Measurements from ENCODE around the gene GHRHR. TPM values are rescaled to one million over a fixed set of nuclear protein-coding genes. Genes with fewer than 3 reads are reported as not detected.

Gene GHRHR
- total RNA-seq, 4 donors from 2014 or later: not detected

DNA sequence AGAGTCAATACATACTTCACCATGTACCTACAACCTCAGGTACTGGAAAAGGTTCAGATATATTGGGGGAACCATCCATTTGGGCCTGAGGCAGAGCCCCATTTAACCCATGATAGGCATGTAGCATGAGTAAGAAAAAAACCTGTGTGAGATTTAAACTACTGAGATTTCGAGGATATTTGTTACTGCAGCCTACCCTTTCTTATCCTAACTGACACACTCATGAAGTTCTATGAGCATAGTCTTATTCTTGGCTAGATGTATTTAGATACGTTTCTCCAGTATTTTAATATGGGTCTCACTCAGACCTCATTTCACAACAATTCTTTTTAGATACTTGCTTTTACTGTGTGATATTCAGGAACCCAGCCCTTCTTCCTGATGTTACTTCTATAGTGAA is 39.3 kb downstream of the GHRHR start:
- no peak for DNase-seq (ENCODE audit: low spot score in 2 of 2)
- H3K36me3 ChIP-seq: no peaks in the 10 kb centered on the region
- TF ChIP-seq EP300 (IDR thresholded peaks at IDR 0.05) (no peak), CTCF (IDR thresholded peaks at IDR 0.05) (no peak), POLR2A (IDR thresholded peaks at IDR 0.05) (no peak)
- H3K4me1 ChIP-seq: peaks cover 0 to 5% (median 0%) of the 10 kb centered on the region in 4 donors
- no peaks in the 10 kb centered on the region for H3K27me3 ChIP-seq
- peaks cover 0 to 10% (median 0%) of the 10 kb centered on the region in 4 donors for H3K9me3 ChIP-seq
- 86 to 88% methylated on average over 2 of the region's 2 CpGs for WGBS, 2 donors
- H3K4me3 ChIP-seq: no peak overlapping the region
- no peak overlapping the region for H3K27ac ChIP-seq

DNA sequence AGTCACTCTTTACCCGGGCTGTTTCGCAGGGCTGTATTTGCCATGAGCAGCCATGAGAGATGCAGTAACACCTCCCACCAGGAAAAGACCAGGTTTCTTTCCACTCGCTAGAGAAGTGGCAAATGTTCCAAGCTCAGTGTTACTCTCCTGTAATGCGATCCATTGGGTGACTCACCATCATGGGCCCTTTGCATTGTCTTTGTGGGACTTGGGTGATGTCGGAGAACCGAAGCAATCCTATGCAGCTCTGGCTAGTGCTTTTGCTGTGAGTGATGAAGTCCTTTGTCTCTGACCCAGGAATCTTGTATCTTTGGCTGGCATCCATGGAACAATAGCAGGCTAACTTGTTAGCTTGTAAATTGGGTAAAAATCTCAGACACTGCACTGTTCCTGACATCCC is 40.0 kb downstream of the GHRHR start:
- DNase-seq (ENCODE audit: low spot score in 2 of 2): no peak
- H3K4me3 ChIP-seq: no peak overlapping the region
- H3K4me1 ChIP-seq: peaks cover 0 to 5% (median 0%) of the 10 kb centered on the region in 4 donors
- TF ChIP-seq POLR2A (IDR thresholded peaks at IDR 0.05) (no peak), CTCF (IDR thresholded peaks at IDR 0.05) (no peak), EP300 (IDR thresholded peaks at IDR 0.05) (no peak)
- peaks cover 0 to 10% (median 0%) of the 10 kb centered on the region in 4 donors for H3K9me3 ChIP-seq
- H3K27me3 ChIP-seq: no peaks in the 10 kb centered on the region
- 95 to 97% methylated on average over 4 to 6 of the region's 6 CpGs for WGBS, 2 donors
- H3K27ac ChIP-seq: no peak overlapping the region
- H3K36me3 ChIP-seq: no peaks in the 10 kb centered on the region

DNA sequence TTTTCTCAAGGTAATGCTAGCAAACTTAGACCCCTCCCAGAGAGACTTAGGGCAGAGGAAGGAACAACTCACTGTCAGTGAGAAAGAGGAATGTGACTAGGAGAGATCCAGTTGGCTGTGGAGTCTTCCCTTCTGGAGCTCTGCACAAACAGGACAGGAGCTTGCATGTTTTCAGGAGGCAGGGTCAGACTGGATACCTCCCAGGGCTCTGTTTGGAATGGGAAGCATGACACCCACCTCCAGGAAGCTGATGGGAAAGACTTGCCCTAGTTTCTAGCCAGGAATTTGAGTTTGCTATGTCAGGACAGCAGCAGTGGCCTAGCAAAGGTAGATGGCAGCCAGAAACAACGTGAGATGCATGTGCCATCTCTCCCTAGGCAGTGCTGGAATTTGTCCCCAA is 40.6 kb downstream of the GHRHR start:
- peaks cover 0 to 10% (median 0%) of the 10 kb centered on the region in 4 donors for H3K9me3 ChIP-seq
- no peak for DNase-seq (ENCODE audit: low spot score in 2 of 2)
- H3K27me3 ChIP-seq: no peaks in the 10 kb centered on the region
- H3K4me3 ChIP-seq: no peak overlapping the region
- 68 to 71% methylated on average over 1 of the region's 1 CpG for WGBS, 2 donors
- H3K4me1 ChIP-seq: peaks cover 0 to 5% (median 0%) of the 10 kb centered on the region in 4 donors
- no peaks in the 10 kb centered on the region for H3K36me3 ChIP-seq
- no peak overlapping the region for H3K27ac ChIP-seq
- TF ChIP-seq EP300 (IDR thresholded peaks at IDR 0.05): no peak
- no peak for TF ChIP-seq POLR2A (IDR thresholded peaks at IDR 0.05)
- TF ChIP-seq CTCF (IDR thresholded peaks at IDR 0.05): no peak

DNA sequence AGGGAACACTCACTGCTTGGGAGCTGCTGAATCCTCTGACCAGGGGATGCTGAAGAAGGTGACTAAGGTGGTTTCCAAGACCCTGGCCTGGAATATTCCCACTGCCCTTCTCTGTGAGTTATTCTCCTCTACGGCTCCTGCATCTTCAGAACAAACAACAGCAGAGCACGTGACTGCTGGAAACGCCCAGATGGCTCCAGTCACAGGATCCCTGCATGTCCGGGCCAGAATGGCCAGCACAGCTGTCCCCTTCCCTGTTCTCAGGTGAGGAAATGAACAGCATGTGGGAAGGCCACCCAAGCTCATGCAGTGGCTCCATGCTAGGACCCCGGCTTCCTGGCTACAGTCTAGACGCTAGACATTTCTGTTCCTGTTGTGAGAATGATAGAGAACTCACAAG is 43.1 kb downstream of the GHRHR start:
- Histone ChIP-seq H3K4me3 (no peak overlapping the region), H3K27ac (no peak overlapping the region), H3K9me3 (peaks cover 0 to 20% (median 0%) of the 10 kb centered on the region in 4 donors), H3K36me3 (no peaks in the 10 kb centered on the region), H3K27me3 (no peaks in the 10 kb centered on the region), H3K4me1 (no peaks in the 10 kb centered on the region)
- 69 to 85% methylated on average over 6 of the region's 6 CpGs for WGBS, 2 donors
- TF ChIP-seq EP300 (IDR thresholded peaks at IDR 0.05): no peak
- TF ChIP-seq POLR2A (IDR thresholded peaks at IDR 0.05): no peak
- no peak for TF ChIP-seq CTCF (IDR thresholded peaks at IDR 0.05)
- no peak for DNase-seq (ENCODE audit: low spot score in 2 of 2)

GRCh38 chr7:31007634-31008033 is 43.9 kb downstream of the GHRHR start:
- Histone ChIP-seq H3K27me3 (no peaks in the 10 kb centered on the region), H3K27ac (no peak overlapping the region), H3K36me3 (no peaks in the 10 kb centered on the region), H3K4me1 (no peaks in the 10 kb centered on the region), H3K9me3 (peaks cover 0 to 21% (median 0%) of the 10 kb centered on the region in 4 donors), H3K4me3 (no peak overlapping the region)
- no peak for TF ChIP-seq CTCF (IDR thresholded peaks at IDR 0.05)
- DNase-seq (ENCODE audit: low spot score in 2 of 2): no peak
- WGBS, 2 donors: 52 to 57% methylated on average over 5 of the region's 5 CpGs
